GM19238 (cell line): ENCODE measurements around the gene SLC9A9.

Experiments
- DNase-seq: peaks from one replicate; pipeline ENCODE4 v3.0.0; 2011; ENCODE audit warnings: low spot score; ENCODE audit not compliant: insufficient read length

Gene SLC9A9

GRCh38 chr3:143329567-143330211 lies 518.6 kb downstream of the SLC9A9 start:
- DNase-seq, result no peak

GRCh38 chr3:143328451-143328850 lies 519.8 kb downstream of the SLC9A9 start:
- no peak for DNase-seq

- no peak for DNase-seq
These were observed 521.1 kb downstream of the SLC9A9 start for GRCh38 chr3:143326983-143327778.

- peak; percentile 7 for DNase-seq
These were observed 527.1 kb downstream of the SLC9A9 start for GRCh38 chr3:143321058-143321769.

GRCh38 chr3:143315766-143316165 lies 532.5 kb downstream of the SLC9A9 start:
- DNase-seq, result no peak

GRCh38 chr3:143314251-143315093 lies 533.8 kb downstream of the SLC9A9 start:
- no peak for DNase-seq

GRCh38 chr3:143313893-143314188 lies 534.4 kb downstream of the SLC9A9 start:
- DNase-seq, result no peak

- DNase-seq, result no peak
These were observed 535.0 kb downstream of the SLC9A9 start for GRCh38 chr3:143313025-143313892.

- DNase-seq, result no peak
These were observed 537.2 kb downstream of the SLC9A9 start for GRCh38 chr3:143311096-143311495.

- DNase-seq, result no peak
These were observed 538.6 kb downstream of the SLC9A9 start for GRCh38 chr3:143309705-143310104.

GRCh38 chr3:143307613-143308183 lies 540.6 kb downstream of the SLC9A9 start:
- DNase-seq, result no peak

- DNase-seq, result no peak
These were observed 541.9 kb downstream of the SLC9A9 start for GRCh38 chr3:143306407-143306806.

- DNase-seq, result no peak
These were observed 545.6 kb downstream of the SLC9A9 start for GRCh38 chr3:143302638-143303171.

- DNase-seq, result no peak
These were observed 547.0 kb downstream of the SLC9A9 start for GRCh38 chr3:143301031-143301901.

GRCh38 chr3:143298886-143299535 lies 549.3 kb downstream of the SLC9A9 start:
- no peak for DNase-seq

GRCh38 chr3:143298380-143298779 lies 549.9 kb downstream of the SLC9A9 start:
- DNase-seq, result no peak

- no peak for DNase-seq
These were observed 552.8 kb downstream of the SLC9A9 start for GRCh38 chr3:143295201-143296080.
